Ishikawa (cell line): ENCODE data around the gene APPL1.

Experiments used
- CEBPB ChIP-seq: IDR thresholded peaks from 2 replicates; pipeline ENCODE4 v1.6.1; 2012
- CREB1 ChIP-seq: IDR thresholded peaks from 2 replicates; pipeline ENCODE4 v1.6.1; 2012; ENCODE audit warnings: low read depth
- EGR1 ChIP-seq: IDR thresholded peaks from 2 replicates; pipeline ENCODE4 v1.6.1; 2012
- EP300 ChIP-seq: IDR thresholded peaks from 2 replicates; pipeline ENCODE4 v1.6.1; 2012; ENCODE audit warnings: borderline replicate concordance
- FOXM1 ChIP-seq: IDR thresholded peaks from 2 replicates; pipeline ENCODE4 v1.6.1; 2012; ENCODE audit warnings: low read depth, borderline replicate concordance
- NFIC ChIP-seq: IDR thresholded peaks from 2 replicates; pipeline ENCODE4 v1.6.1; 2012
- RAD21 ChIP-seq: IDR thresholded peaks from 2 replicates; pipeline ENCODE4 v1.6.1; 2012; ENCODE audit warnings: low read depth
- TAF1 ChIP-seq: IDR thresholded peaks from 2 replicates; pipeline ENCODE4 v1.6.1; 2012; ENCODE audit warnings: low read depth, mild to moderate bottlenecking
- TCF12 ChIP-seq: IDR thresholded peaks from 2 replicates; pipeline ENCODE4 v1.6.1; 2012; ENCODE audit warnings: low read depth
- TEAD4 ChIP-seq: IDR thresholded peaks from 2 replicates; pipeline ENCODE4 v1.6.1; 2012
- YY1 ChIP-seq: IDR thresholded peaks from 2 replicates; pipeline ENCODE4 v1.6.1; 2012; ENCODE audit warnings: low read depth
- ZBTB7A ChIP-seq: IDR thresholded peaks from 2 replicates; pipeline ENCODE4 v1.6.1; 2012; ENCODE audit warnings: low read depth
- TF ChIP-seq, protein P1 (sequence below): IDR thresholded peaks from 2 replicates; pipeline ENCODE4 v1.6.1; 2012
- TF ChIP-seq, protein P2 (sequence below): IDR thresholded peaks from 2 replicates; pipeline ENCODE4 v1.6.1; 2012
- TF ChIP-seq, protein P3 (sequence below): IDR thresholded peaks from 2 replicates; pipeline ENCODE4 v1.6.1; 2012; ENCODE audit warnings: low read depth, mild to moderate bottlenecking

APPL1 gene

GRCh38 chr3:57257678-57258077 is 30.1 kb downstream of the APPL1 start:
- TF ChIP-seq, protein P1, sequence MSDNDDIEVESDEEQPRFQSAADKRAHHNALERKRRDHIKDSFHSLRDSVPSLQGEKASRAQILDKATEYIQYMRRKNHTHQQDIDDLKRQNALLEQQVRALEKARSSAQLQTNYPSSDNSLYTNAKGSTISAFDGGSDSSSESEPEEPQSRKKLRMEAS, result no peak
- TF ChIP-seq EP300, result no peak
- no peak for TF ChIP-seq YY1
- TF ChIP-seq TAF1, result no peak
- TF ChIP-seq TEAD4, result no peak
- TF ChIP-seq FOXM1, result no peak
- no peak for TF ChIP-seq CEBPB
- TF ChIP-seq ZBTB7A, result no peak
- no peak for TF ChIP-seq EGR1
- TF ChIP-seq CREB1, result no peak
- TF ChIP-seq, protein P2, sequence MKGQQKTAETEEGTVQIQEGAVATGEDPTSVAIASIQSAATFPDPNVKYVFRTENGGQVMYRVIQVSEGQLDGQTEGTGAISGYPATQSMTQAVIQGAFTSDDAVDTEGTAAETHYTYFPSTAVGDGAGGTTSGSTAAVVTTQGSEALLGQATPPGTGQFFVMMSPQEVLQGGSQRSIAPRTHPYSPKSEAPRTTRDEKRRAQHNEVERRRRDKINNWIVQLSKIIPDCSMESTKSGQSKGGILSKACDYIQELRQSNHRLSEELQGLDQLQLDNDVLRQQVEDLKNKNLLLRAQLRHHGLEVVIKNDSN, result no peak
- no peak for TF ChIP-seq TCF12
- no peak for TF ChIP-seq RAD21
- TF ChIP-seq, protein P3, sequence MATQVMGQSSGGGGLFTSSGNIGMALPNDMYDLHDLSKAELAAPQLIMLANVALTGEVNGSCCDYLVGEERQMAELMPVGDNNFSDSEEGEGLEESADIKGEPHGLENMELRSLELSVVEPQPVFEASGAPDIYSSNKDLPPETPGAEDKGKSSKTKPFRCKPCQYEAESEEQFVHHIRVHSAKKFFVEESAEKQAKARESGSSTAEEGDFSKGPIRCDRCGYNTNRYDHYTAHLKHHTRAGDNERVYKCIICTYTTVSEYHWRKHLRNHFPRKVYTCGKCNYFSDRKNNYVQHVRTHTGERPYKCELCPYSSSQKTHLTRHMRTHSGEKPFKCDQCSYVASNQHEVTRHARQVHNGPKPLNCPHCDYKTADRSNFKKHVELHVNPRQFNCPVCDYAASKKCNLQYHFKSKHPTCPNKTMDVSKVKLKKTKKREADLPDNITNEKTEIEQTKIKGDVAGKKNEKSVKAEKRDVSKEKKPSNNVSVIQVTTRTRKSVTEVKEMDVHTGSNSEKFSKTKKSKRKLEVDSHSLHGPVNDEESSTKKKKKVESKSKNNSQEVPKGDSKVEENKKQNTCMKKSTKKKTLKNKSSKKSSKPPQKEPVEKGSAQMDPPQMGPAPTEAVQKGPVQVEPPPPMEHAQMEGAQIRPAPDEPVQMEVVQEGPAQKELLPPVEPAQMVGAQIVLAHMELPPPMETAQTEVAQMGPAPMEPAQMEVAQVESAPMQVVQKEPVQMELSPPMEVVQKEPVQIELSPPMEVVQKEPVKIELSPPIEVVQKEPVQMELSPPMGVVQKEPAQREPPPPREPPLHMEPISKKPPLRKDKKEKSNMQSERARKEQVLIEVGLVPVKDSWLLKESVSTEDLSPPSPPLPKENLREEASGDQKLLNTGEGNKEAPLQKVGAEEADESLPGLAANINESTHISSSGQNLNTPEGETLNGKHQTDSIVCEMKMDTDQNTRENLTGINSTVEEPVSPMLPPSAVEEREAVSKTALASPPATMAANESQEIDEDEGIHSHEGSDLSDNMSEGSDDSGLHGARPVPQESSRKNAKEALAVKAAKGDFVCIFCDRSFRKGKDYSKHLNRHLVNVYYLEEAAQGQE, result no peak
- TF ChIP-seq NFIC, result no peak

- TF ChIP-seq TEAD4 (no peak), CEBPB (no peak), TCF12 (no peak), FOXM1 (no peak), EP300 (no peak), ZBTB7A (no peak), EGR1 (no peak), NFIC (no peak), TAF1 (no peak), YY1 (no peak)
- TF ChIP-seq, protein P2, result no peak
- TF ChIP-seq, protein P3, result no peak
These were observed 33.6 kb downstream of the APPL1 start for GRCh38 chr3:57261119-57261518.

DNA sequence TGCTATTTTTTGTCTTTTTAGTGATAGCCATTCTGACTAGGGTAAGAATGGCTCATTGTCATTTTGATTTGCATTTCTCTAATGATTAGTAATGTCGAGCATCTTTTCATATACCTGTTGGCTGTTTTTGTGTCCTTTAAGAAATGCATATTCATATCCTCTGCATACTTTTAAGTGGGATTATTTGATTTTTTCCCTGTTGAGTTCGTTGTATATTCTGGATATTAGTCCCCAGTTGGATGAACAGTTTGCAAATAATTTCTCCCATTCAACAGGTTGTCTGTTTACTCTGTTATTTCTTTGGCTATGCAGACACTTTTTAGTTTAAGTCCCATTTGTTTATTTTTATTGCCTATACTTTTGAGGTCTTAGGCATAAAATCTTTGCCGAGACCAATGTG is 34.4 kb downstream of the APPL1 start:
- TF ChIP-seq TAF1, result no peak
- TF ChIP-seq CREB1, result no peak
- TF ChIP-seq TCF12, result no peak
- TF ChIP-seq, protein P2, result no peak
- no peak for TF ChIP-seq RAD21
- TF ChIP-seq YY1, result no peak
- no peak for TF ChIP-seq ZBTB7A
- no peak for TF ChIP-seq NFIC
- TF ChIP-seq, protein P1, result no peak
- no peak for TF ChIP-seq FOXM1
- TF ChIP-seq, protein P3, result no peak
- no peak for TF ChIP-seq EP300
- no peak for TF ChIP-seq TEAD4
- TF ChIP-seq CEBPB, result no peak
- no peak for TF ChIP-seq EGR1

DNA sequence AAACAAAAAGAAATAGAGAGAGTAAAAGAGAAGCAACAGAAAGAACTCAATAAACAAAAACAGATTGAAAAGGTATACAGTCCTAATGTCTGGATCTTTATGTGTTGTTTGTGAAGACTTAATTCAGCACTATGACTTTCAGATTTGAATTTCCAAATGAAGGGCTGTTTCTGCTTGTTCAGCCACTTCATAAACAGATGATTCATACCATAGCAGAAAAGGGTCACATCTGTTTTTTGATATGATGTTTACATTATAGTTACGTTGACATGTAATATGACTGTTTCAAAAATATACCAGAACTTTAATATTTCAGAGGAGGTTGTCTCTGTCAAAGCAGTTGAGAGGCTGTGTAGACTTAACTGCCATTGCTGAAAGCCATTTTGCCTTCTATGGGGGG is 40.9 kb downstream of the APPL1 start:
- TF ChIP-seq TEAD4, result no peak
- TF ChIP-seq ZBTB7A, result no peak
- TF ChIP-seq NFIC, result no peak
- TF ChIP-seq EP300, result no peak
- TF ChIP-seq CEBPB, result no peak
- TF ChIP-seq YY1, result no peak

GRCh38 chr3:57274845-57275244 is 47.3 kb downstream of the APPL1 start:
- TF ChIP-seq ZBTB7A (no peak), TAF1 (no peak), FOXM1 (no peak), NFIC (no peak), TEAD4 (no peak), EGR1 (no peak), TCF12 (no peak), YY1 (no peak), EP300 (no peak), CEBPB (no peak), RAD21 (no peak), CREB1 (no peak)
- TF ChIP-seq, protein P2, result no peak
